SK-N-SH (cell line): ENCODE data around the gene TUBGCP2. TPM values are rescaled to one million over a fixed set of nuclear protein-coding genes. Genes with fewer than 3 reads are reported as not detected.

ENCODE experiments used
- CTCF ChIA-PET: fragments of 300-600, 350-600 bp; formaldehyde crosslinking; extraction: SDS; loops from one replicate; lab custom pipeline; 2021; lab: Yijun Ruan, JAX
- POLR2A ChIA-PET: fragments of 350-600 bp; sonication (Branson Sonifier 250); formaldehyde crosslinking; extraction: SDS; loops from one replicate; lab custom pipeline; 2020; ENCODE audit warnings: antibody characterized with exemption, inconsistent platforms; lab: Yijun Ruan, JAX
- DNase-seq: peaks from one replicate; pipeline ENCODE4 v3.0.0; 2012
- H2AFZ ChIP-seq: fragments of 200-600 bp; sonication (generic); 2 replicates; pipeline ENCODE4 v1.8.1; 2016; ENCODE audit warnings: antibody characterized with exemption, mild to moderate bottlenecking, low read depth
- H3F3A ChIP-seq: fragments of 200-600 bp; sonication (generic); replicated peaks from 2 replicates; pipeline ENCODE3; 2016; ENCODE audit warnings: antibody characterized with exemption, mild to moderate bottlenecking; ENCODE audit not compliant: insufficient read depth
- H3K27ac ChIP-seq, 2 experiments: fragments of 200-500 bp in 1 of 2; fragments of 200-600 bp in 1 of 2; sonication (Bioruptor generic) in 1 of 2; sonication (generic), shearing (Covaris generic) in 1 of 2; 2 replicates each; pipeline versions ENCODE4 v1.5.1 to v1.6.1; 2014 to 2016; ENCODE audit warnings: low read depth in 2 of 2, inconsistent platforms in 1 of 2, low read length in 1 of 2, mild to moderate bottlenecking in 1 of 2, mixed read lengths in 1 of 2
- H3K27me3 ChIP-seq: fragments of 200-600 bp; sonication (generic), shearing (Covaris generic); 2 replicates; pipeline ENCODE4 v1.6.1; 2016; ENCODE audit warnings: mixed run types; ENCODE audit not compliant: insufficient read depth
- H3K36me3 ChIP-seq, 2 experiments: fragments of 200-500 bp in 1 of 2; fragments of 200-600 bp in 1 of 2; sonication (Bioruptor generic) in 1 of 2; sonication (generic) in 1 of 2; replicated peaks in 1 of 2; 2 replicates each; pipeline versions ENCODE3 to v1.5.1; 2014 to 2016; ENCODE audit warnings: low read length in 1 of 2, mild to moderate bottlenecking in 1 of 2; ENCODE audit not compliant: insufficient read depth in 2 of 2, control insufficient read depth in 1 of 2
- H3K4me1 ChIP-seq, 2 experiments: fragments of 200-500 bp in 1 of 2; fragments of 200-600 bp in 1 of 2; sonication (Bioruptor generic) in 1 of 2; sonication (generic), shearing (Covaris generic) in 1 of 2; 2 replicates each; pipeline versions ENCODE4 v1.5.1 to v1.6.1; 2014 to 2016; ENCODE audit warnings: low read depth in 1 of 2, low read length in 1 of 2, mixed run types in 1 of 2; ENCODE audit not compliant: insufficient read depth in 2 of 2, control insufficient read depth in 1 of 2
- H3K4me2 ChIP-seq: fragments of 200-600 bp; sonication (generic), shearing (Covaris generic); 2 replicates; pipeline ENCODE4 v1.6.1; 2017; ENCODE audit warnings: mixed run types
- H3K4me3 ChIP-seq, 2 experiments: fragments of 200-500 bp in 1 of 2; fragments of 200-600 bp in 1 of 2; sonication (Bioruptor generic) in 1 of 2; sonication (generic), shearing (Covaris generic) in 1 of 2; 2 replicates each; pipeline versions ENCODE4 v1.5.1 to v1.8.1; 2014 to 2016; ENCODE audit warnings: low read depth in 2 of 2, inconsistent platforms in 1 of 2, low read length in 1 of 2, mild to moderate bottlenecking in 1 of 2, mixed read lengths in 1 of 2, moderate library complexity in 1 of 2
- H3K79me2 ChIP-seq: fragments of 200-600 bp; sonication (generic); 2 replicates; pipeline ENCODE4 v1.8.1; 2017; ENCODE audit warnings: mild to moderate bottlenecking; ENCODE audit not compliant: insufficient read depth
- H3K9ac ChIP-seq: fragments of 200-600 bp; sonication (generic); 2 replicates; pipeline ENCODE4 v1.6.1; 2017; ENCODE audit warnings: mixed run types
- H3K9me2 ChIP-seq: fragments of 200-600 bp; sonication (generic); 2 replicates; pipeline ENCODE4 v1.6.1; 2017; ENCODE audit warnings: mixed run types
- H3K9me3 ChIP-seq: fragments of 200-600 bp; sonication (generic); 2 replicates; pipeline ENCODE4 v1.6.1; 2017; ENCODE audit warnings: mixed run types, mild to moderate bottlenecking, moderate library complexity
- H4K20me1 ChIP-seq: fragments of 200-600 bp; sonication (generic); 2 replicates; pipeline ENCODE4 v1.6.1; 2017; ENCODE audit warnings: mild to moderate bottlenecking, mixed run types; ENCODE audit not compliant: insufficient read depth
- CTCF ChIP-seq: fragments of 200-600 bp; sonication (generic); IDR thresholded peaks from 2 replicates; pipeline ENCODE4 v1.6.1; 2017; ENCODE audit warnings: antibody characterized with exemption, mild to moderate bottlenecking, moderate library complexity
- EZH2phosphoT487 ChIP-seq: fragments of 200-600 bp; sonication (generic); IDR thresholded peaks from 2 replicates; pipeline ENCODE4 v1.6.1; 2017; ENCODE audit warnings: low read depth, mixed run types, mild to moderate bottlenecking, antibody characterized with exemption, moderate library complexity, borderline replicate concordance
- FOXM1 ChIP-seq: IDR thresholded peaks from 2 replicates; pipeline ENCODE4 v1.4.0; 2012; ENCODE audit warnings: low read depth, mild to moderate bottlenecking
- GABPA ChIP-seq: IDR thresholded peaks from 2 replicates; pipeline ENCODE4 v1.4.0; 2012; ENCODE audit warnings: low read depth, mild to moderate bottlenecking
- IRF3 ChIP-seq: fragments of 150-350 bp; IDR thresholded peaks from 2 replicates; pipeline ENCODE4 v1.6.1; 2016; ENCODE audit warnings: mild to moderate bottlenecking, low read depth, low read length
- JUND ChIP-seq: IDR thresholded peaks from 2 replicates; pipeline ENCODE4 v1.4.0; 2012
- MXI1 ChIP-seq: IDR thresholded peaks from 2 replicates; pipeline ENCODE4 v1.6.1; 2012; ENCODE audit warnings: mild to moderate bottlenecking, low read depth, low read length, improper control_type of control experiment
- PBX3 ChIP-seq: IDR thresholded peaks from 2 replicates; pipeline ENCODE4; 2012
- SIN3A ChIP-seq: IDR thresholded peaks from 2 replicates; pipeline ENCODE4 v1.6.1; 2012; ENCODE audit warnings: low read depth, mild to moderate bottlenecking, low read length, moderate library complexity, borderline replicate concordance
- SMC3 ChIP-seq: IDR thresholded peaks from 2 replicates; pipeline ENCODE4 v1.6.1; 2012; ENCODE audit warnings: low read depth, low read length, improper control_type of control experiment
- TCF12 ChIP-seq: IDR thresholded peaks from 2 replicates; pipeline ENCODE4 v1.4.0; 2012
- USF2 ChIP-seq: fragments of 150-350 bp; IDR thresholded peaks from 2 replicates; pipeline ENCODE4 v1.6.1; 2017; ENCODE audit warnings: antibody characterized with exemption, low read length, low read depth, borderline replicate concordance
- YY1 ChIP-seq: IDR thresholded peaks from 2 replicates; pipeline ENCODE4 v1.4.0; 2012; ENCODE audit warnings: low read depth, mild to moderate bottlenecking
- ZBTB33 ChIP-seq: IDR thresholded peaks from 2 replicates; pipeline ENCODE4 v1.4.0; 2012; ENCODE audit warnings: low read depth, borderline replicate concordance
- WGBS: methylation state at CpG from one replicate; pipeline ENCODE4 v1.1.6; 2017; ENCODE audit warnings: low lambda C conversion rate; 5-methylcytosine and 5-hydroxymethylcytosine counted together
- polyA plus RNA-seq, 3 experiments: library from polyadenylated mRNA; depleted of rRNA; stranded (reverse); fragments of >200 nt; gene quantifications; 2 replicates each; pipeline ENCODE4 v1.2.3, GENCODE V29; 2012

Gene TUBGCP2
- polyA plus RNA-seq, 1 of the 3 experiments (the other 2 are of a cell fraction), result 49.1 TPM

- Histone ChIP-seq H3K9me2 (no peaks in the 10 kb centered on the region), H3K9me3 (no peaks in the 10 kb centered on the region), H3K27me3 (no peaks in the 10 kb centered on the region), H2AFZ (no peak overlapping the region), H3F3A (peaks cover 6% of the 10 kb centered on the region), H3K4me1 (peaks cover 8 to 9% of the 10 kb centered on the region in 2 experiments; a peak in 2 of 4 replicates), H3K4me2 (no peak overlapping the region), H3K9ac (no peak overlapping the region), H4K20me1 (peaks cover 57% of the 10 kb centered on the region), H3K27ac (no peak overlapping the region), H3K36me3 (peaks cover 15 to 28% of the 10 kb centered on the region in 2 experiments), H3K79me2 (peaks cover 66% of the 10 kb centered on the region), H3K4me3 (no peak overlapping the region)
- POLR2A ChIA-PET, result no interaction called here
- CTCF ChIA-PET, result interaction anchor here (0.6 to 1.0 kb wide), 3 partner anchors 11 to 649 kb away, joined by 3 to 4 read pairs (median 4); no protein-coding TSS in a partner anchor
- WGBS, result 94% methylated on average over 3 of the region's 10 CpGs
- DNase-seq, result no peak
- no peak for TF ChIP-seq SIN3A
- TF ChIP-seq TCF12, result no peak
- no peak for TF ChIP-seq FOXM1
- no peak for TF ChIP-seq YY1
- no peak for TF ChIP-seq EZH2phosphoT487
- TF ChIP-seq IRF3, result no peak
- no peak for TF ChIP-seq GABPA
- no peak for TF ChIP-seq MXI1
- no peak for TF ChIP-seq ZBTB33
- no peak for TF ChIP-seq CTCF
- TF ChIP-seq PBX3, result no peak
- no peak for TF ChIP-seq JUND
- TF ChIP-seq USF2, result no peak
- no peak for TF ChIP-seq SMC3
These were observed 5.5 kb downstream of the TUBGCP2 start for GRCh38 chr10:133303206-133303605.
